Measurements from ENCODE around the gene TMTC2.

GRCh38 chr12:82758749-82759330, 72.1 kb downstream of the TMTC2 start:
- TF ChIP-seq CTCF (IDR thresholded peaks at IDR 0.05) (no peak), POLR2A (IDR thresholded peaks at IDR 0.05) (no peak)

Data from adrenal gland (tissue), 5 donors.